Stimulated activated CD4-positive, alpha-beta T cell treated with anti-CD3 and anti-CD28 coated beads, Interleukin-15, amount 100 ng/mL, for 1 hour (primary cell): ENCODE results near the gene ANXA2.

Source experiments
- DNase-seq, 2 donors: peaks; one replicate each; pipeline ENCODE4 v3.0.0-alpha.2; 2020; ENCODE audit warnings: low read depth in 1 of 2, low spot score in 1 of 2

The ANXA2 gene

DNA sequence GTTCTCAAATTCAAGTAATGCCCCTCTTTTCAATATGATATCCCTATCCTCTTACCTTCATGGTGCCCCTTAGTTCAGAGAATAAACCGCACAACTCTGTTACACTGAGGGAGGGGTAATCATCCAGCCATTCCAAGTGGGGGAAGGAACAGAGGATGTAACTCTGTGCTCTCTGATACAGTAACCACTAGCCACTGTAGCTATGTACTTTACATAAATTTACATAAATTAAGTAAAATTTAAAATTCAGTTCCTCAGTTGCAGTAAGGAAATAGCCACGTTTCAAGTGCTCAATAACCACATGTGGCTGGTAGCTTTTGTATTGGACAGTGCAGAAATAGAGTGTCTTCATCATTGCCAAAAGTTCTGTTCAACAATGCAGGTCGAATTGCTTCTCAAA is 90.8 kb downstream of the ANXA2 start:
- DNase-seq: no peak

DNA sequence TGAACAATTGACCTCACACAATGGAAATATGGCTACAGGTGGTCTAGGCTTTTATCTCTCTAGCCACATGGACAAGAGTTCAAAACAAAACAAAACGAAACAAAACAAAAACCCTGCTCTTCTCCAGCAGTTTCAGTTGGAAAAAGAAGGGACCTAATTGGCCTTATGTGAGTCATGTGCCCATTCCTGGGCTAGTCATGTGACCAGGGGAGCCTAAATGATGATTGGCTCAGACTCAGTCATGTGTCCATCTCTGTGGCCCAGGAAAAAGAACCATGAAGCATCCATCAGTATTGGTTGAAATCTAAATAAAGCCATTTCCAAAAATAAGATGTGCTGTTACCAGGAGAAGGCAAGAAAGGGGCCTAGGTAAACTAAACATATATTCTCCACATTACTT is 96.8 kb downstream of the ANXA2 start:
- no peak for DNase-seq

- no peak for DNase-seq
Observed at GRCh38 chr15:60299452-60300047, 98.2 kb downstream of the ANXA2 start.
